Ramos (cell line): ENCODE results near the gene STIM2.
"Not testable (repeated sequence)": the region's sequence is repeated elsewhere in the genome, so short reads cannot be mapped to it uniquely, and the experiment has no call there.

Experiments
- in situ Hi-C: fragments of 300-500 bp; cut with MboI; formaldehyde crosslinking; loops from one replicate; pipeline ENCODE4 v1.14.3; 2022; ENCODE audit warnings: low sequenced_read_pairs; ENCODE audit not compliant: unreplicated experiment

The STIM2 gene

GRCh38 chr4:27017623-27018022, 157.0 kb downstream of the STIM2 start:
- in situ Hi-C loops, result loop anchor here (10.0 kb wide), 1 partner anchor 553 kb away; no protein-coding TSS in a partner anchor

GRCh38 chr4:27018076-27018475, 157.4 kb downstream of the STIM2 start:
- in situ Hi-C loops, result loop anchor here (10.0 kb wide), 1 partner anchor 553 kb away; no protein-coding TSS in a partner anchor

- in situ Hi-C loops, result loop anchor here (10.0 kb wide), 1 partner anchor 554 kb away; no protein-coding TSS in a partner anchor
Observed at GRCh38 chr4:27018910-27019309, 158.3 kb downstream of the STIM2 start.

GRCh38 chr4:27019766-27020165, 159.1 kb downstream of the STIM2 start:
- in situ Hi-C loops, result loop anchor here (10.0 kb wide), 1 partner anchor 555 kb away; no protein-coding TSS in a partner anchor

- in situ Hi-C loops, result no loop called here
Observed at GRCh38 chr4:27020203-27020602, 159.6 kb downstream of the STIM2 start.

GRCh38 chr4:27020603-27021002, 160.0 kb downstream of the STIM2 start:
- in situ Hi-C loops, result no loop called here

- in situ Hi-C loops, result no loop called here
Observed at GRCh38 chr4:27022963-27023362, 162.3 kb downstream of the STIM2 start.

- in situ Hi-C loops, result no loop called here
Observed at GRCh38 chr4:27023366-27023765, 162.7 kb downstream of the STIM2 start.

- in situ Hi-C loops, result no loop called here
Observed at GRCh38 chr4:27024805-27025204, 164.2 kb downstream of the STIM2 start.

GRCh38 chr4:27027428-27027827, 166.8 kb downstream of the STIM2 start:
- in situ Hi-C loops, result no loop called here

GRCh38 chr4:27035127-27035526, 174.5 kb downstream of the STIM2 start:
- in situ Hi-C loops, result not testable (repeated sequence)

- in situ Hi-C loops, result no loop called here
Observed at GRCh38 chr4:27040356-27040755, 179.7 kb downstream of the STIM2 start.

GRCh38 chr4:27042411-27042810, 181.8 kb downstream of the STIM2 start:
- in situ Hi-C loops, result no loop called here

GRCh38 chr4:27043200-27043599, 182.6 kb downstream of the STIM2 start:
- in situ Hi-C loops, result no loop called here

GRCh38 chr4:27046851-27047250, 186.2 kb downstream of the STIM2 start:
- in situ Hi-C loops, result no loop called here

GRCh38 chr4:27048429-27049238, 188.0 kb downstream of the STIM2 start:
- in situ Hi-C loops, result no loop called here

- in situ Hi-C loops, result no loop called here
Observed at GRCh38 chr4:27049239-27049829, 188.7 kb downstream of the STIM2 start.

- in situ Hi-C loops, result no loop called here
Observed at GRCh38 chr4:27050731-27051130, 190.1 kb downstream of the STIM2 start.

GRCh38 chr4:27055221-27055760, 194.7 kb downstream of the STIM2 start:
- in situ Hi-C loops, result no loop called here

GRCh38 chr4:27056281-27056680, 195.6 kb downstream of the STIM2 start:
- in situ Hi-C loops, result no loop called here

GRCh38 chr4:27057053-27057452, 196.4 kb downstream of the STIM2 start:
- in situ Hi-C loops, result no loop called here
